IPS-20b (cell line): ENCODE measurements around the gene PRKD1.

Experiments used
- H3K27ac ChIP-seq: one replicate; pipeline ENCODE4 v1.5.1; 2013; ENCODE audit warnings: low read length
- H3K27me3 ChIP-seq: 2 replicates; pipeline ENCODE4 v1.6.1; 2013; ENCODE audit warnings: mild to moderate bottlenecking, low read length, inconsistent platforms; ENCODE audit not compliant: insufficient read depth
- H3K36me3 ChIP-seq: 2 replicates; pipeline ENCODE4 v1.6.1; 2013; ENCODE audit warnings: low read depth, mild to moderate bottlenecking, inconsistent platforms, low read length, moderate library complexity; ENCODE audit not compliant: insufficient read depth
- H3K4me1 ChIP-seq: 2 replicates; pipeline ENCODE4 v1.6.1; 2013; ENCODE audit warnings: mild to moderate bottlenecking, control low read depth, inconsistent platforms, low read length, moderate library complexity; ENCODE audit not compliant: insufficient read depth
- H3K4me3 ChIP-seq: 2 replicates; pipeline ENCODE4 v1.5.1; 2013; ENCODE audit warnings: mild to moderate bottlenecking, low read length, inconsistent platforms
- H3K9ac ChIP-seq: 2 replicates; pipeline ENCODE4 v1.6.1; 2013; ENCODE audit warnings: low read depth, mild to moderate bottlenecking, inconsistent platforms, low read length, moderate library complexity
- H3K9me3 ChIP-seq: 2 replicates; pipeline ENCODE4 v1.6.1; 2013; ENCODE audit warnings: mild to moderate bottlenecking, low read depth, low read length, inconsistent platforms; ENCODE audit not compliant: insufficient read depth

PRKD1 gene

GRCh38 chr14:29898470-29898869 lies 29.2 kb downstream of the PRKD1 start:
- Histone ChIP-seq H3K27ac (no peak overlapping the region), H3K27me3 (no peaks in the 10 kb centered on the region), H3K36me3 (no peaks in the 10 kb centered on the region), H3K9me3 (peaks cover 4% of the 10 kb centered on the region; the same call in 1 of the 2 replicates), H3K4me1 (no peaks in the 10 kb centered on the region), H3K9ac (no peak overlapping the region), H3K4me3 (no peak overlapping the region)

DNA sequence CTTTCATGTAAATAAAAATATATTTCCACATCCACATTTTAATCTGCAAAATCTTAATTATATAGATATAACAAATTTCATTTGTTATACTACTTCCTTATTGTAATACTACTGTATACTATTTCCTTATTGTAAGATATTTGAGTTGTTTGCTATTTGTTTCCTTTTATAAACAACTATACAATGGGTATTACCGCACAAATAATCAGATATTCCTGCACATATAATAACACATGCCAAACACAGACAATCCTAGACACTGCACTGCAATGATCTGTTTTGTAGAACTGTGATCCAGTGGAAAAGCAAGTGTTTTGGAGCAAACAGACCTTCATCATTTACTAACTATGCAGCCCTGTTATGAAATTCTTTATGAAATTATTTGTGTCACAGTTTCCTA lies 30.5 kb downstream of the PRKD1 start:
- no peak overlapping the region for H3K9ac ChIP-seq
- no peak overlapping the region for H3K27ac ChIP-seq
- H3K4me3 ChIP-seq, result no peak overlapping the region
- H3K27me3 ChIP-seq, result no peaks in the 10 kb centered on the region
- no peaks in the 10 kb centered on the region for H3K36me3 ChIP-seq
- H3K4me1 ChIP-seq, result no peaks in the 10 kb centered on the region
- peaks cover 4% of the 10 kb centered on the region; the same call in 1 of the 2 replicates for H3K9me3 ChIP-seq

GRCh38 chr14:29896354-29896821 lies 31.3 kb downstream of the PRKD1 start:
- Histone ChIP-seq H3K9ac (no peak overlapping the region), H3K4me1 (no peaks in the 10 kb centered on the region), H3K27ac (no peak overlapping the region), H3K36me3 (no peaks in the 10 kb centered on the region), H3K4me3 (no peak overlapping the region), H3K27me3 (no peaks in the 10 kb centered on the region), H3K9me3 (peaks cover 4% of the 10 kb centered on the region; the same call in 1 of the 2 replicates)

GRCh38 chr14:29895591-29896083 lies 32.0 kb downstream of the PRKD1 start:
- Histone ChIP-seq H3K9me3 (no peaks in the 10 kb centered on the region), H3K4me3 (no peak overlapping the region), H3K27me3 (no peaks in the 10 kb centered on the region), H3K36me3 (no peaks in the 10 kb centered on the region), H3K4me1 (no peaks in the 10 kb centered on the region), H3K27ac (no peak overlapping the region), H3K9ac (no peak overlapping the region)

GRCh38 chr14:29893989-29894388 lies 33.7 kb downstream of the PRKD1 start:
- H3K27ac ChIP-seq, result no peak overlapping the region
- H3K4me3 ChIP-seq, result no peak overlapping the region
- no peaks in the 10 kb centered on the region for H3K27me3 ChIP-seq
- no peaks in the 10 kb centered on the region for H3K9me3 ChIP-seq
- no peak overlapping the region for H3K9ac ChIP-seq
- H3K36me3 ChIP-seq, result no peaks in the 10 kb centered on the region
- no peaks in the 10 kb centered on the region for H3K4me1 ChIP-seq

GRCh38 chr14:29892327-29892726 lies 35.3 kb downstream of the PRKD1 start:
- Histone ChIP-seq H3K9me3 (no peaks in the 10 kb centered on the region), H3K27me3 (no peaks in the 10 kb centered on the region), H3K27ac (no peak overlapping the region), H3K36me3 (no peaks in the 10 kb centered on the region), H3K9ac (no peak overlapping the region), H3K4me1 (no peaks in the 10 kb centered on the region), H3K4me3 (no peak overlapping the region)

GRCh38 chr14:29885988-29886387 lies 41.7 kb downstream of the PRKD1 start:
- Histone ChIP-seq H3K36me3 (no peaks in the 10 kb centered on the region), H3K27ac (no peak overlapping the region), H3K9ac (no peak overlapping the region), H3K4me1 (no peaks in the 10 kb centered on the region), H3K27me3 (no peaks in the 10 kb centered on the region), H3K4me3 (no peak overlapping the region), H3K9me3 (no peaks in the 10 kb centered on the region)

GRCh38 chr14:29868000-29868399 lies 59.6 kb downstream of the PRKD1 start:
- H3K27me3 ChIP-seq, result no peaks in the 10 kb centered on the region
- H3K4me1 ChIP-seq, result peaks cover 16% of the 10 kb centered on the region; the same call in 1 of the 2 replicates
- H3K9ac ChIP-seq, result no peak overlapping the region
- no peaks in the 10 kb centered on the region for H3K9me3 ChIP-seq
- H3K36me3 ChIP-seq, result no peaks in the 10 kb centered on the region
- no peak overlapping the region for H3K27ac ChIP-seq
- no peak overlapping the region for H3K4me3 ChIP-seq

- no peaks in the 10 kb centered on the region for H3K36me3 ChIP-seq
- no peaks in the 10 kb centered on the region for H3K27me3 ChIP-seq
- no peak overlapping the region for H3K4me3 ChIP-seq
- H3K9ac ChIP-seq, result no peak overlapping the region
- H3K9me3 ChIP-seq, result no peaks in the 10 kb centered on the region
- peaks cover 16% of the 10 kb centered on the region; the same call in 1 of the 2 replicates for H3K4me1 ChIP-seq
- H3K27ac ChIP-seq, result no peak overlapping the region
Measured at GRCh38 chr14:29865299-29865698, 62.3 kb downstream of the PRKD1 start.

DNA sequence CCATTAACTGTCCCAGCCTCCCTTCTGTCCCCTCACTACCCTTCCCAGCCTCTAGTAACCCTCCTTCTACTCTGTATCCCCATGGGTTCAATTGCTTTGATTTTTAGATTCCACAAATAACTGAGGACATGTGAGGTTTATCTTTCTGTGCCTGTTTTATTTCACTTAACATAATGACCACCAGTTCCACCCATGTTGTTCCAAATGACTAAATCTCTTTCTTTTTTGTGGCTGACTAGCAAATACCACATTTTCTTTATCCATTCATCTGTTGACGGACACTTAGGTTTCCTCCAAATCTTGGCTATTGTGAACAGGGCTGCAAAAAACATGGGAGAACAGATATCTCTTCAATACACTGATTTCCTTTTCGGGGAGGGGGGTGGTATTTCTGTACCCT lies 65.7 kb downstream of the PRKD1 start:
- Histone ChIP-seq H3K9ac (no peak overlapping the region), H3K27me3 (no peaks in the 10 kb centered on the region), H3K9me3 (no peaks in the 10 kb centered on the region), H3K27ac (no peak overlapping the region), H3K4me3 (no peak overlapping the region), H3K36me3 (no peaks in the 10 kb centered on the region), H3K4me1 (peaks cover 8% of the 10 kb centered on the region; the same call in 1 of the 2 replicates)

DNA sequence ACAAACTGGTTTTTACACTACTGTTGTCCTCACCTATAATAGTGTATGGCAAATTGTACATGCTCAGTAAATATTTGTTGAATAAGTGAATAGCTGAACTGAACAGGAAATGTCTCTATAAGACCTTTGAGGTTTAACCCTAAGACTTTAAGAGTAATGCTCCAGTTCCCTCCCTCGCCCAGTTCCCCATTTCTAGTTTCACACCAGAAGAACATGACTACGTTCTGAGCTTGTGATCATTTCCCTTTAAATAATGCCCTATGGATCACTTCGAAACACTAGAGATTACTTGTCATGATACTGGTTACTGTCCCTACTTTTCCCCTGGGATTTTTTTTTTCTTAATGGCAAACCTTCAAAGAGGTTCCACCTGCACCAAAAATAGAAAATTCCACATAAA lies 69.3 kb downstream of the PRKD1 start:
- Histone ChIP-seq H3K9me3 (peaks cover 18% of the 10 kb centered on the region), H3K27ac (no peak overlapping the region), H3K4me1 (no peaks in the 10 kb centered on the region), H3K36me3 (no peaks in the 10 kb centered on the region), H3K27me3 (no peaks in the 10 kb centered on the region), H3K9ac (no peak overlapping the region), H3K4me3 (no peak overlapping the region)

GRCh38 chr14:29857551-29857950 lies 70.1 kb downstream of the PRKD1 start:
- H3K27ac ChIP-seq, result no peak overlapping the region
- H3K4me1 ChIP-seq, result no peaks in the 10 kb centered on the region
- H3K4me3 ChIP-seq, result no peak overlapping the region
- no peaks in the 10 kb centered on the region for H3K36me3 ChIP-seq
- peaks cover 20% of the 10 kb centered on the region for H3K9me3 ChIP-seq
- H3K9ac ChIP-seq, result no peak overlapping the region
- H3K27me3 ChIP-seq, result no peaks in the 10 kb centered on the region
